ENCODE results near the gene GLRX5. TPM values are rescaled to one million over a fixed set of nuclear protein-coding genes. Genes with fewer than 3 reads are reported as not detected.

GLRX5 gene
- total RNA-seq, 1 experiment from 2014 or later, result 62.2 TPM

DNA sequence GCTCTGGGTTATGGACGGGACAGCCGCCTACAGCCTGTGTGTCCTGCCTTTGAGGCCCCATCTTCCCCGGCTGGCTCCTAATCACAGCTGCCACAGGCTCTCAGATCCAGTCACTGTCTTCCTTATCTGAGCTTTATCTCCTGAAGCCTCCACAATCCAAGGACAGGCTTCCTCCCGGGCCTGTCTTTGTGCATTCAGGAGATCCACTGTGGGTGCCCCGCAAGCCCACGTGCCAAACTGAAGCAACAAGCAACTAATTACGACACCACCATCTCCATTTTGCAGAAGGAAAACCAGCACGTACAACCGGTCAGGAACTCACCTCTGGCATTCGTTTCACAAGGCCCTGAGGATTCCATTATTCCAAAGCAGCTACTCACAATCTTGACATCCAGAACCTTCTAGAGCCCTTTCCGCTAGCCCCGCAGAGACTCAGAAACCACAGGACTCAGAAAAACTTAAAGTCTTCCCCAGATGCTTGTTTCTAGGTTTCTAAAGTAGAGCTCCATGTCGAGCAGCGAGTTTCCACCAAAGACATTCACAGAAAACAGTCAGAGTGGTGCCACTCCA, 32.4 kb upstream of the GLRX5 start:
- Histone ChIP-seq H4K8ac (replicated peaks; ENCODE audit: insufficient read length, low read depth, low read length) (no peak overlapping the region), H4K20me1 (ENCODE audit: control insufficient read depth, insufficient read depth, insufficient read length) (peaks cover 2% of the 10 kb centered on the region), H3K27me3 (ENCODE audit: insufficient read depth, low read length) (no peaks in the 10 kb centered on the region), H3K14ac (ENCODE audit: insufficient read depth, low read length) (no peak overlapping the region), H3K79me1 (ENCODE audit: insufficient read depth, low read depth, low read length, poor library complexity, severe bottlenecking) (no peaks in the 10 kb centered on the region), H3K27ac (ENCODE audit: insufficient read length, low read depth, low read length) (no peak overlapping the region), H3K9me3 (ENCODE audit: control insufficient read depth, low read depth, low read length) (no peaks in the 10 kb centered on the region), H2BK5ac (ENCODE audit: insufficient read length, low read length) (no peak overlapping the region), H2BK20ac (ENCODE audit: low read depth, low read length, poor library complexity, severe bottlenecking) (no peak overlapping the region), H2BK120ac (ENCODE audit: low read depth, low read length, poor library complexity, severe bottlenecking) (no peak overlapping the region), H2BK12ac (ENCODE audit: insufficient read length, low read depth, low read length) (no peak overlapping the region), H3T11ph (ENCODE audit: low read length) (no peak overlapping the region), H3K18ac (ENCODE audit: insufficient read length, low read depth, low read length) (no peak overlapping the region), H3K23me2 (ENCODE audit: insufficient read length, low read depth, low read length, poor library complexity, severe bottlenecking) (no peaks in the 10 kb centered on the region), H2BK15ac (ENCODE audit: low read depth, low read length) (no peak overlapping the region), H3K23ac (ENCODE audit: insufficient read length, low read depth, low read length) (no peak overlapping the region), H3K79me2 (ENCODE audit: insufficient read depth, low read length) (no peaks in the 10 kb centered on the region), H2AFZ (ENCODE audit: low read length) (no peak overlapping the region), H4K91ac (ENCODE audit: insufficient read length, low read depth, low read length) (no peak overlapping the region), H4K5ac (ENCODE audit: insufficient read length, low read depth, low read length) (no peak overlapping the region), H3K4me2 (ENCODE audit: insufficient read depth, insufficient read length, low read length) (no peak overlapping the region), H3K56ac (ENCODE audit: insufficient read length, low read depth, low read length) (no peak overlapping the region), H2AK5ac (ENCODE audit: insufficient read length, low read length) (no peak overlapping the region), H3K4me1 (ENCODE audit: insufficient read depth, low read length) (no peaks in the 10 kb centered on the region), H3K9ac (ENCODE audit: extremely low read depth, insufficient read length, low read length) (no peak overlapping the region), H3K4ac (ENCODE audit: low read depth, low read length) (no peak overlapping the region)
- no peaks in the 10 kb centered on the region for H3K9me3 Mint-ChIP-seq
- WGBS (ENCODE audit: extremely low coverage, insufficient read length, low lambda C conversion rate), result no CpG with 5 or more reads among the region's 14 CpGs
- H3K36me3 Mint-ChIP-seq (ENCODE audit: insufficient read depth in 1 of 3, low read depth in 3 of 3), result no peaks in the 10 kb centered on the region
- DNase-seq, result no peak
- no peak overlapping the region for H3K27ac Mint-ChIP-seq
- H3K4me1 Mint-ChIP-seq, result peaks cover 5% of the 10 kb centered on the region in 2 experiments
- TF ChIP-seq, protein P1, sequence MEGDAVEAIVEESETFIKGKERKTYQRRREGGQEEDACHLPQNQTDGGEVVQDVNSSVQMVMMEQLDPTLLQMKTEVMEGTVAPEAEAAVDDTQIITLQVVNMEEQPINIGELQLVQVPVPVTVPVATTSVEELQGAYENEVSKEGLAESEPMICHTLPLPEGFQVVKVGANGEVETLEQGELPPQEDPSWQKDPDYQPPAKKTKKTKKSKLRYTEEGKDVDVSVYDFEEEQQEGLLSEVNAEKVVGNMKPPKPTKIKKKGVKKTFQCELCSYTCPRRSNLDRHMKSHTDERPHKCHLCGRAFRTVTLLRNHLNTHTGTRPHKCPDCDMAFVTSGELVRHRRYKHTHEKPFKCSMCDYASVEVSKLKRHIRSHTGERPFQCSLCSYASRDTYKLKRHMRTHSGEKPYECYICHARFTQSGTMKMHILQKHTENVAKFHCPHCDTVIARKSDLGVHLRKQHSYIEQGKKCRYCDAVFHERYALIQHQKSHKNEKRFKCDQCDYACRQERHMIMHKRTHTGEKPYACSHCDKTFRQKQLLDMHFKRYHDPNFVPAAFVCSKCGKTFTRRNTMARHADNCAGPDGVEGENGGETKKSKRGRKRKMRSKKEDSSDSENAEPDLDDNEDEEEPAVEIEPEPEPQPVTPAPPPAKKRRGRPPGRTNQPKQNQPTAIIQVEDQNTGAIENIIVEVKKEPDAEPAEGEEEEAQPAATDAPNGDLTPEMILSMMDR (conservative IDR thresholded peaks at IDR 0.05), result no peak
- no peak overlapping the region for H3K4me3 Mint-ChIP-seq
- peaks cover 16% of the 10 kb centered on the region for H3K27me3 Mint-ChIP-seq (ENCODE audit: low read depth)
